Measurements from ENCODE around the gene CALR.

The CALR gene

GRCh38 chr19:12945479-12946091 lies 7.2 kb downstream of the CALR start, which contains the start of gene RAD23A:
TSS of gene RAD23A (plus strand) at chr19:12945862. CDS start at chr19:12945949, 87 bp downstream.
- DNase-seq, result peak; percentile 98
- peaks cover 25% of the 10 kb centered on the region for H3K36me3 ChIP-seq (replicated peaks; ENCODE audit: insufficient read depth, low read length)
- peak within 1 kb of the TSS; percentile 86 for H3K4me3 ChIP-seq (ENCODE audit: low read length)
- H3F3A ChIP-seq (ENCODE audit: insufficient read depth, low read length), result peaks cover 57% of the 10 kb centered on the region
- H3K9me3 ChIP-seq (replicated peaks; ENCODE audit: insufficient read depth, low read length), result no peaks in the 10 kb centered on the region
- H3K79me2 ChIP-seq (ENCODE audit: low read length), result peaks cover 68% of the 10 kb centered on the region
- peak within 1 kb of the TSS; percentile 83 for H3K9ac ChIP-seq (ENCODE audit: low read length)
- peak within 1 kb of the TSS; percentile 88 for H3K4me2 ChIP-seq (ENCODE audit: low read depth, low read length)
- H3K9me2 ChIP-seq (replicated peaks; ENCODE audit: insufficient read depth, low read length), result no peaks in the 10 kb centered on the region
- no peak within 1 kb of the TSS for H2AFZ ChIP-seq (ENCODE audit: low read length)
- TF ChIP-seq EZH2phosphoT487 (IDR thresholded peaks at IDR 0.05; ENCODE audit: low read length) (no peak), EZH2 (optimal IDR thresholded peaks at IDR 0.05; ENCODE audit: low read depth, low read length) (no peak), CTCF (IDR thresholded peaks at IDR 0.05; ENCODE audit: low read length) (no peak)
- H3K27me3 ChIP-seq (replicated peaks; ENCODE audit: insufficient read depth, low read length), result no peaks in the 10 kb centered on the region
- no peaks in the 10 kb centered on the region; the same call in 1 of the 2 replicates for H4K20me1 ChIP-seq (ENCODE audit: insufficient read depth, low read length)
- H3K27ac ChIP-seq (ENCODE audit: low read length), result peak within 1 kb of the TSS; percentile 79
- H3K4me1 ChIP-seq (ENCODE audit: low read length), result peaks cover 28% of the 10 kb centered on the region

- peak overlapping the region; percentile 79 for H3K27ac ChIP-seq (ENCODE audit: low read length)
- peak overlapping the region; percentile 86 for H3K4me3 ChIP-seq (ENCODE audit: low read length)
- peak overlapping the region; percentile 83 for H3K9ac ChIP-seq (ENCODE audit: low read length)
- H3F3A ChIP-seq (ENCODE audit: insufficient read depth, low read length), result peaks cover 51% of the 10 kb centered on the region
- H3K4me1 ChIP-seq (ENCODE audit: low read length), result peaks cover 22% of the 10 kb centered on the region
- no peak overlapping the region for H2AFZ ChIP-seq (ENCODE audit: low read length)
- peak; percentile 66 for DNase-seq
- H3K79me2 ChIP-seq (ENCODE audit: low read length), result peaks cover 67% of the 10 kb centered on the region
- H3K27me3 ChIP-seq (replicated peaks; ENCODE audit: insufficient read depth, low read length), result no peaks in the 10 kb centered on the region
- peak overlapping the region; percentile 88 for H3K4me2 ChIP-seq (ENCODE audit: low read depth, low read length)
- no peaks in the 10 kb centered on the region for H3K9me3 ChIP-seq (replicated peaks; ENCODE audit: insufficient read depth, low read length)
- no peaks in the 10 kb centered on the region for H3K9me2 ChIP-seq (replicated peaks; ENCODE audit: insufficient read depth, low read length)
- no peaks in the 10 kb centered on the region; the same call in 1 of the 2 replicates for H4K20me1 ChIP-seq (ENCODE audit: insufficient read depth, low read length)
- no peak for TF ChIP-seq EZH2phosphoT487 (IDR thresholded peaks at IDR 0.05; ENCODE audit: low read length)
- TF ChIP-seq CTCF (IDR thresholded peaks at IDR 0.05; ENCODE audit: low read length), result no peak
- no peak for TF ChIP-seq EZH2 (optimal IDR thresholded peaks at IDR 0.05; ENCODE audit: low read depth, low read length)
- peaks cover 20% of the 10 kb centered on the region for H3K36me3 ChIP-seq (replicated peaks; ENCODE audit: insufficient read depth, low read length)
Observed at GRCh38 chr19:12946092-12946721, 7.8 kb downstream of the CALR start.

- Histone ChIP-seq H3F3A (ENCODE audit: insufficient read depth, low read length) (peaks cover 44% of the 10 kb centered on the region), H3K4me3 (ENCODE audit: low read length) (peak overlapping the region; percentile 86), H3K4me1 (ENCODE audit: low read length) (peaks cover 16% of the 10 kb centered on the region), H3K36me3 (replicated peaks; ENCODE audit: insufficient read depth, low read length) (peaks cover 20% of the 10 kb centered on the region), H3K27me3 (replicated peaks; ENCODE audit: insufficient read depth, low read length) (no peaks in the 10 kb centered on the region), H2AFZ (ENCODE audit: low read length) (no peak overlapping the region), H3K9ac (ENCODE audit: low read length) (peak overlapping the region; percentile 83), H4K20me1 (ENCODE audit: insufficient read depth, low read length) (no peaks in the 10 kb centered on the region; the same call in 1 of the 2 replicates), H3K9me2 (replicated peaks; ENCODE audit: insufficient read depth, low read length) (no peaks in the 10 kb centered on the region), H3K9me3 (replicated peaks; ENCODE audit: insufficient read depth, low read length) (no peaks in the 10 kb centered on the region), H3K4me2 (ENCODE audit: low read depth, low read length) (peak overlapping the region; percentile 88), H3K27ac (ENCODE audit: low read length) (no peak overlapping the region), H3K79me2 (ENCODE audit: low read length) (peaks cover 63% of the 10 kb centered on the region)
- DNase-seq, result no peak
- no peak for TF ChIP-seq CTCF (IDR thresholded peaks at IDR 0.05; ENCODE audit: low read length)
- no peak for TF ChIP-seq EZH2phosphoT487 (IDR thresholded peaks at IDR 0.05; ENCODE audit: low read length)
- TF ChIP-seq EZH2 (optimal IDR thresholded peaks at IDR 0.05; ENCODE audit: low read depth, low read length), result no peak
Observed at GRCh38 chr19:12946731-12947496, 8.5 kb downstream of the CALR start.
